HG03575 (cell line): ENCODE measurements around the gene LCORL.
"Not testable (repeated sequence)": the region's sequence is repeated elsewhere in the genome, so short reads cannot be mapped to it uniquely, and the experiment has no call there.

Experiments used
- ATAC-seq: cut with Tn5 transposase; IDR thresholded peaks from one replicate; pipeline ENCODE4 v1.9.1; 2021; ENCODE audit not compliant: unreplicated experiment, insufficient number of reproducible peaks, low FRiP score; ENCODE audit errors: extremely low read depth

Gene LCORL

GRCh38 chr4:18021470-18021719, 160 bp downstream of the LCORL start:
- ATAC-seq = peak; percentile 1

GRCh38 chr4:18020671-18021469, 685 bp downstream of the LCORL start:
- ATAC-seq = no peak

- no peak for ATAC-seq
Measured at GRCh38 chr4:18020145-18020670, 1.3 kb downstream of the LCORL start.

DNA sequence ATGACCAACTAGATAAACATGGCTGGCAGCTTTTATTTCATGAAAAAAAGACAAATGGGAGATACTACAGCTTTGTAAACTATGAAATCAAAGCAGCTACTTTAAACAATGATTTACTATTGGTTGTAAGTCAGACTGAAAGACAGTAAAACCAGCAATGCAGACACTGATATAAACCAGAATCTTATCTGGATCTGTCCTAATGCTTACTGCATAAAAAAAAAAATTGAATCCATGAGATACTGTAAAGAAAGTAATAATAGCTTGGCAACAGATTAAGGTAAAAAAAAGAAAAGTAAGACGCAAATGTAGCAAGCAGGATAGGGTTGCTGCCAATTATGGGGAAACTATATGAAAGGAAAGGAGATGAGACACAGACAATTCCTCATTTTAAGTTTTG, 7.3 kb downstream of the LCORL start:
- ATAC-seq = no peak

DNA sequence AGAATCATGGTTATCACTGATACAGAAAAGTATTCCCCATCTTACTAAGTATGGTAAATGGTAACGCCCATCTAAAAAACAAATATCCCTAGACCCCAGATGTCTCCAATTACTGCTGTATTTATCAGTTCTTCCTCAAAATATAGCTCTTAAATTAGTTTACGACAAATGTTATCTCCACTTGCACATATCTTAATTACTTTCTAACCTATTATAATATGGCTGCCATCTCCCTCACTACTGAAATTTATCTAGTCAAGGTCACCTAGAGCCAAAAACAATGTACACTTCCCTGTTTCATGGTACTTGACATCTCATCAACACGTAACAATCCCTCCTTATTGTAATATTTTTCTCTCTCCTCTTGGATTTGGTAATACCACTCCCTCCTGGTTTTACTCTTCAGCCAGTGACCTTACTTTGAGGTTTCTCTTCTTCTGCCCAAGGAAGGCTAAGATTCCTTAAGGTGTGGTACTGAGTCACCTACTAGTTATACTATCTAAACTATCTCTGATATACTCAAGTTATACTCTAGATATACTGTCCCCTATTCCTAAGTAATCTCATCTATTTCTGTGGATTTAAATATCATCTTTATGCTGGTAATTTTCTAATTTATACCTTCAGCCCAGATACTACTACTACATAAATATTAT, 8.6 kb downstream of the LCORL start:
- ATAC-seq = no peak

- ATAC-seq = no peak
Measured at GRCh38 chr4:18012134-18012806, 9.3 kb downstream of the LCORL start.

DNA sequence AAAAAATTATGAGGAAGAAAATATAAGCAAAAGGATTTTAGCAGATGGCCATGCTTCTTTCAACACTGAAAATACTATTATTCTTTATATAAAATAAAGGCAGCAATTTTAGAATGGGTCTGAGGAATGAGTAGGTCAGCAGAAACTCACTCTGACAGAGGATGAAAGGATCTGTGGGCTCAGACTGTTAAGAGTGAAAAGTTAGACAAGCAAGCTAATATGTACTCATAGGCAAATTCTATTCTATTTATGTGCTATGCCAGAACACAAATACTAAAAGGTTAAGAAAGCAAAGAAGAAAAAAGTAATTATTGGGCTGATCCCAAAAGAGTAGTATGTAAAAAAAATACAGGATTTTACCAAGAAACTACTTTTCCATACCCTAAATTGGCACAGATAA, 13.9 kb downstream of the LCORL start:
- no peak for ATAC-seq

DNA sequence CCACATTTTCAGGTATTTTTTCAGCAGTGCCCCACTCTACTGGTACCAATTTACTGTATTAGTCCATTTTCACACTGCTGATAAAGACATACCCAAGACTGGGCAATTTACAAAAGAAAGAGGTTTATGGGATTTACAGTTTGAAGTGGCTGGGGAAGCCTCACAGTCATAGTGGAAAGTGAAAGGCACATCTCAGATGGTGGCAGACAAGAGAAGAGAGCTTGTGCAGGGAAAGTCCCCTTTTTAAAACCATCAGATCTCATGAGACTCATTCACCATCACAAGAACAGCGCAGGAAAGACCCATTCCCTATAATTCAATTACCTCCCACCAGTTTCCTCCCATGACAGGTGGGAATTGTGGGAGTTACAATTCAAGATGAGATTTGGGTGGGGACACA, 15.1 kb downstream of the LCORL start:
- ATAC-seq = not testable (repeated sequence)

- no peak for ATAC-seq
Measured at GRCh38 chr4:17997129-17997528, 24.4 kb downstream of the LCORL start.

GRCh38 chr4:17995165-17995564, 26.4 kb downstream of the LCORL start:
- no peak for ATAC-seq

DNA sequence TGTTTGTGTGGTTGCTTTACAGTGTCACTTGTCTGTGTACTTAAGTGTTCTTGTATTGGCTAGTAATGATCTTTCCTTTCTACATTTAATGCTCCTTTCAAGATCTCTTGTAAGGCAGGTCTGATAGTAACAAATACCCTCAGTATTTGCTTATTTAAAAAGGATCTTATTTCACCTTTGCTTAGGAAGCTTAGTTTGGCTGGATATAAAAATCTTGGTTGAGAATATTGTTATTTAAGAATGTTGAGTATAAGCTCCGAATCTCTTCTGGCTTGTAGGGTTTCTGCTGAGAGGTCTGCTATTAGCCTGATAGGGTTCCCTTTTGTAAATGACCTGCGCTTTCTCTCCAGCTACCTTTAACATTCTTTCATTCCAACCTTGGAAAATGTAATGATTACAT, 35.7 kb downstream of the LCORL start:
- ATAC-seq = no peak

DNA sequence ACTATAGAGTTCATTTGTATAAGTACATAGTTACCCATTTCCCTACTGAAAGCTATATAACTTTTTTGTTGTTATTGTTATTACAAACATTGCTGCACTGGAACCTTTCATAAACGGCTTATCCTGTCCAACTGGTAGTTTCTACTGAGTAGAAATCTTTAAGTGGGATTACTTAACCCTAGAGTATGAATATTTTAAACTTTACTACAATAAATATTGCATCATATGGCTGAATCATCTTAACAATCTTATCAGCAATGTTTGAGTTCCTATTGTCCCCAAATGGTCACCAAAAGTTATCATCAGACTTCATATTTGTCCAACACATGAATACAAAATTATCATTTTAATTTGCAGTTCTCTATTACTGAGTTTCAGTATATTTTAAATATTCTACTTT, 40.5 kb downstream of the LCORL start:
- no peak for ATAC-seq

- ATAC-seq = no peak
Measured at GRCh38 chr4:17968721-17969120, 52.8 kb downstream of the LCORL start.

GRCh38 chr4:17967078-17967477, 54.5 kb downstream of the LCORL start:
- no peak for ATAC-seq

GRCh38 chr4:17966312-17966711, 55.2 kb downstream of the LCORL start:
- no peak for ATAC-seq

GRCh38 chr4:17964576-17964975, 57.0 kb downstream of the LCORL start:
- no peak for ATAC-seq

GRCh38 chr4:17962171-17962570, 59.4 kb downstream of the LCORL start:
- no peak for ATAC-seq

GRCh38 chr4:17961249-17961648, 60.3 kb downstream of the LCORL start:
- ATAC-seq = no peak

DNA sequence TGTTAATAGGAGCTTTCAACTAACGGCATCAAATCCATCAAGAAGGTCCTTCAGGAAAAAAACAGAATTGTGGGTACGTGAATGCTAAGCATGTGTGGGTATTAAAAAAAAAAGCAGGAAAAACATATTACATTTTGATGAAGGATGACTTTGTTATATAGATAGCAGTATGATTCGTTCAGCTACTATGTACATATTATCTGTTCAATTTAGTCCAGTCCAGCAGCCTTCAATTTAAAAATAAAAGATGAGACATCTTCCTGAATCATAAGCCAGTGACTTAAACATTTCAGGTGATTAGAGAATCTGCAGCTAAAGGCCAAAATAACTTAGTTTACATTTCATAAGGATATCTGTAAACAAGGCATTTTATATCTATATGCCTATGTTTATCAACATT, 63.4 kb downstream of the LCORL start:
- ATAC-seq = no peak

- ATAC-seq = no peak
Measured at GRCh38 chr4:17957688-17958087, 63.9 kb downstream of the LCORL start.
